BE2C (cell line): ENCODE data around the gene KCNMA1.

Source experiments
- DNase-seq: peaks from one replicate; pipeline ENCODE4 v3.0.0-alpha.2; 2020
- H3K27me3 ChIP-seq: fragments of 250-450 bp; sonication (Bioruptor Pico); 2 replicates; pipeline ENCODE4 v1.5.1; 2020; ENCODE audit warnings: mild to moderate bottlenecking
- H3K36me3 ChIP-seq: fragments of 250-450 bp; sonication (Bioruptor Pico); 2 replicates; pipeline ENCODE4 v1.5.1; 2020; ENCODE audit warnings: mild to moderate bottlenecking
- H3K4me1 ChIP-seq: fragments of 250-450 bp; sonication (Bioruptor Pico); 2 replicates; pipeline ENCODE4 v1.5.1; 2020
- H3K4me3 ChIP-seq: 2 replicates; pipeline ENCODE4 v1.5.1; 2011; ENCODE audit warnings: low read depth, low read length
- H3K9me3 ChIP-seq: fragments of 250-450 bp; sonication (Bioruptor Pico); 2 replicates; pipeline ENCODE4 v1.5.1; 2020
- CTCF ChIP-seq: IDR thresholded peaks from 2 replicates; pipeline ENCODE4 v1.5.1; 2012; ENCODE audit warnings: mild to moderate bottlenecking, low read depth, low read length

The KCNMA1 gene

GRCh38 chr10:77160679-77161078 is 476.9 kb downstream of the KCNMA1 start:
- Histone ChIP-seq H3K4me3 (no peak overlapping the region), H3K4me1 (peaks cover 41% of the 10 kb centered on the region), H3K36me3 (no peaks in the 10 kb centered on the region), H3K27me3 (no peaks in the 10 kb centered on the region), H3K9me3 (no peaks in the 10 kb centered on the region)
- DNase-seq: no peak
- no peak for TF ChIP-seq CTCF

GRCh38 chr10:77159538-77160110 is 478.0 kb downstream of the KCNMA1 start:
- Histone ChIP-seq H3K27me3 (no peaks in the 10 kb centered on the region), H3K9me3 (no peaks in the 10 kb centered on the region), H3K36me3 (no peaks in the 10 kb centered on the region), H3K4me1 (peaks cover 32% of the 10 kb centered on the region), H3K4me3 (no peak overlapping the region)
- no peak for TF ChIP-seq CTCF
- DNase-seq: no peak

GRCh38 chr10:77158666-77159065 is 478.9 kb downstream of the KCNMA1 start:
- DNase-seq: no peak
- Histone ChIP-seq H3K4me3 (no peak overlapping the region), H3K27me3 (no peaks in the 10 kb centered on the region), H3K4me1 (peaks cover 28% of the 10 kb centered on the region), H3K36me3 (no peaks in the 10 kb centered on the region), H3K9me3 (no peaks in the 10 kb centered on the region)
- TF ChIP-seq CTCF: no peak

- TF ChIP-seq CTCF: no peak
- Histone ChIP-seq H3K4me3 (no peak overlapping the region), H3K27me3 (no peaks in the 10 kb centered on the region), H3K4me1 (peaks cover 19% of the 10 kb centered on the region), H3K9me3 (no peaks in the 10 kb centered on the region), H3K36me3 (no peaks in the 10 kb centered on the region)
- no peak for DNase-seq
Measured at GRCh38 chr10:77157248-77158019, 480.2 kb downstream of the KCNMA1 start.

- Histone ChIP-seq H3K4me1 (peaks cover 11% of the 10 kb centered on the region), H3K27me3 (no peaks in the 10 kb centered on the region), H3K9me3 (no peaks in the 10 kb centered on the region), H3K4me3 (no peak overlapping the region), H3K36me3 (no peaks in the 10 kb centered on the region)
- TF ChIP-seq CTCF: no peak
- DNase-seq: no peak
Measured at GRCh38 chr10:77156406-77156879, 481.2 kb downstream of the KCNMA1 start.

- no peak for DNase-seq
- TF ChIP-seq CTCF: no peak
- Histone ChIP-seq H3K4me1 (no peaks in the 10 kb centered on the region), H3K4me3 (no peak overlapping the region), H3K27me3 (no peaks in the 10 kb centered on the region), H3K9me3 (no peaks in the 10 kb centered on the region), H3K36me3 (no peaks in the 10 kb centered on the region)
Measured at GRCh38 chr10:77152256-77152655, 485.4 kb downstream of the KCNMA1 start.
